Activated T-cell treated with anti-CD3 and anti-CD28 coated beads, Interleukin-2, amount 50 U/mL, for 72 hours (primary cell): Measurements from ENCODE around the gene ABCF3. TPM values are rescaled to one million over a fixed set of nuclear protein-coding genes. Genes with fewer than 3 reads are reported as not detected.
A peak's percentile ranks its signal among the peaks of the same experiment; 100 is the strongest.

Source experiments
- ATAC-seq, 2 donors: fragments of 150-1000 bp; cut with Tn5 transposase; replicated peaks in 1 of 2; 2 replicates each; pipeline ENCODE4 v1.10.0; 2021; ENCODE audit warnings: moderate library complexity in 2 of 2, mild to moderate bottlenecking in 1 of 2
- DNase-seq, 2 donors: peaks; one replicate each; pipeline ENCODE4 v3.0.0; 2021 to 2022; ENCODE audit warnings: mixed read lengths in 1 of 2
- H3K27ac Mint-ChIP-seq: one replicate; pipeline ENCODE4 v1.8.0; 2022; ENCODE audit warnings: mild to moderate bottlenecking, moderate library complexity, mixed read lengths
- H3K27me3 Mint-ChIP-seq: one replicate; pipeline ENCODE4 v1.8.0; 2022; ENCODE audit warnings: low read depth, mixed read lengths
- H3K36me3 Mint-ChIP-seq, 2 donors: one replicate each; pipeline ENCODE4 v1.8.0; 2022; ENCODE audit warnings: mixed read lengths in 2 of 2, mild to moderate bottlenecking in 1 of 2; ENCODE audit not compliant: insufficient read depth in 2 of 2
- H3K4me1 Mint-ChIP-seq: one replicate; pipeline ENCODE4 v1.8.0; 2022; ENCODE audit warnings: low read depth, mixed read lengths
- H3K4me3 Mint-ChIP-seq, 2 donors: one replicate each; pipeline ENCODE4 v1.8.0; 2022; ENCODE audit warnings: mild to moderate bottlenecking in 2 of 2, mixed read lengths in 2 of 2, moderate library complexity in 2 of 2
- H3K9me3 Mint-ChIP-seq, 2 donors: one replicate each; pipeline ENCODE4 v1.8.0; 2022; ENCODE audit warnings: mixed read lengths in 2 of 2
- total RNA-seq, 2 donors: library from RNA; stranded (reverse); gene quantifications; one replicate each; pipeline ENCODE4 v1.2.3, GENCODE V29; 2022

Gene ABCF3
- total RNA-seq, 2 donors from 2014 or later: 70.8 to 71.6 TPM

DNA sequence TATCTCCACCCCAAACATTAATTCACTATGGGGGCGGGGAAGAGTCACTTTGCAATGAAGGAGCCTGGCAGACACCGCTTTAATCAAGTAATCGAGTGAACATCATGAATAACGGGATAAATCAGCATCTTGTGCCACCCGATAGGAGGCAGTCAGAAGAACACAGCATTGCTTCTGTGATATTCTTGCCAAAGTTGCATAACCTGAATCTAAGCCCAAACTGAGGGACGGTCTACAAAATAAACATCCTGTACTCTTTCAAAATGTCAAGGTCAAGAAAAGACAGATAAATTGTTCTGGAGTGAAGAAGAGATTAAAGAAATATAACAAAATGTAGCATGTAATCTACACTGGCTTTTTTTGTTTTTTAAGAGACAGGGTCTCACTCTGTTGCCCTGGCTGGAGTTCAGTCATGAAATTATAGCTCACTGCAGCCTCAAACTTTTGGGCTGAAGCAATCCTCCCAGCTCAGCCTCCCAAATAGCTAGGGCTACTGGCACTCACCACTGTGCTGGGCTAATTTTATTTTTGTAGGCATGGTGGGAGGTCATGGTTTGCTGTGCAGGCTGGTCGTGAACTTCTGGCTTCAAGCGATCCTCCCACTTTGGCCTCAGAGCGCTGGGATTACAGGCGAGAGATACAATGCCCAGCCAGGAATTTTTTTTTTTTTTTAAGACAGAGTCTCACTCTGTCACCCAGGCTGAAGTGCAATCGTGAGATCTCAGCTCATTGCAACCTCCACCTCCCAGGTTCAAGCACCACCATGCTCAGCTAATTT, 23.3 kb downstream of the ABCF3 start:
- Mint-ChIP-seq H3K9me3 (no peaks in the 10 kb centered on the region), H3K27ac (no peak overlapping the region), H3K4me3 (no peak overlapping the region), H3K36me3 (no peaks in the 10 kb centered on the region), H3K4me1 (no peaks in the 10 kb centered on the region), H3K27me3 (peaks cover 15% of the 10 kb centered on the region)
- no peak for ATAC-seq
- no peak for DNase-seq

DNA sequence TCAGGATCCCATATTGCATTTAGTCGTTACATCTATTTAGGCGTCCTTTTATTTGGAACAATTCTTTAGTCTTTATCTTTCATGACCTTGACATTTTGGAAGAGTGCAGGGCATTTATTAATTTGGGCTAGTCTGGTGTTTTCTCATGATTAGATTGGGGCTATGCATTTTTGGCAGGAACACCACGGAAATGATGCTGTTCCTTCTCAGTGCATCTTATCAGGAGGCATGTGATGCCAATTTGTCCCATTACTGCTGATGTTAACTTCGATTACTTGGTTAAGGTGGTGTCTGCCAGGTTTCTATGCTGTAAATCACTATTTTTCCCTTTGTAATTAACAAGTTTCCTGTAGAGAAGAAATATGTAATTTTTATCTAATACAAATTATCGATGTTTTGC, 25.3 kb downstream of the ABCF3 start:
- Mint-ChIP-seq H3K27me3 (peaks cover 22% of the 10 kb centered on the region), H3K9me3 (no peaks in the 10 kb centered on the region), H3K36me3 (no peaks in the 10 kb centered on the region), H3K4me1 (no peaks in the 10 kb centered on the region), H3K4me3 (no peak overlapping the region), H3K27ac (no peak overlapping the region)
- ATAC-seq (no peak), DNase-seq (no peak)

DNA sequence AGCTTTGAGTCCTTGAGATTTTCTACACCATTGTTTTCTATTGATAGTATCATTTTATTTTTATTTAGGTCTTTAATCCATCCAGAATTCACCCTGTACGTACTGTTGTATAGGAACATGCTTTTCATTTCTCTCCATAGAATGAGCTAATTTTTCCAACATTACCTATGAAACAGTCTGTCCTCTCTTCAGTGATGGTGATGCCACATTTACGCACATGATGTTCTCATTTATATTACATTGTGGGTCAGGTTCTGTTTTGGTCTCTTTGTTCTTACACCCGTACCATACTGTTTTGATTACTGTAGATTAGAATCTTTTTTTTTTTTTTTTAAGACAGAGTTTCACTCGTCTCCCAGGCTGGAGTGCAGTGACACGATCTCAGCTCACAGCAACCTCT, 25.7 kb downstream of the ABCF3 start:
- no peak overlapping the region for H3K4me3 Mint-ChIP-seq
- ATAC-seq (no peak), DNase-seq (no peak)
- H3K9me3 Mint-ChIP-seq: no peaks in the 10 kb centered on the region
- H3K4me1 Mint-ChIP-seq: no peaks in the 10 kb centered on the region
- peaks cover 17% of the 10 kb centered on the region for H3K27me3 Mint-ChIP-seq
- H3K27ac Mint-ChIP-seq: no peak overlapping the region
- H3K36me3 Mint-ChIP-seq: no peaks in the 10 kb centered on the region

DNA sequence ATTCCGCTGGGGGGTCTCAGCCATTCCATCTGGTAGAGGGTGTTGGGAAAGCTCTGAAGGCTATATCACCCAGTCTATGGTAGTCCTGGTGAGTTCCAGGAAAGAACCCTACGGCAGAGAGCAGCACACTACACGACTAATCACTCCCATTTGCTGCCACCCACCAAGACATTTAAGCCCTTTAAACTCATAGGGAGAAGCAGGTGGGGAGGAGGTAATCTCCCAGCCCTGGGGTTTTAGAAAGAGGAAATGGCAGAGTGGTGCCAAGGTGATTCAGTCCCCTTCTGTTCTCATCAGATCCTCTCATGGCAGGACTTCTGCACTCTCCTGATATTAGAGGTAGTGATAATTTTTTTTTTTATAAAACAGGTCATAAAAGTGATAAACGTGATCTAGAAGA, 32.8 kb downstream of the ABCF3 start:
- Mint-ChIP-seq H3K9me3 (no peaks in the 10 kb centered on the region), H3K27ac (no peak overlapping the region), H3K36me3 (no peaks in the 10 kb centered on the region), H3K27me3 (peaks cover 11% of the 10 kb centered on the region), H3K4me1 (no peaks in the 10 kb centered on the region), H3K4me3 (no peak overlapping the region)
- DNase-seq (no peak), ATAC-seq (no peak)

DNA sequence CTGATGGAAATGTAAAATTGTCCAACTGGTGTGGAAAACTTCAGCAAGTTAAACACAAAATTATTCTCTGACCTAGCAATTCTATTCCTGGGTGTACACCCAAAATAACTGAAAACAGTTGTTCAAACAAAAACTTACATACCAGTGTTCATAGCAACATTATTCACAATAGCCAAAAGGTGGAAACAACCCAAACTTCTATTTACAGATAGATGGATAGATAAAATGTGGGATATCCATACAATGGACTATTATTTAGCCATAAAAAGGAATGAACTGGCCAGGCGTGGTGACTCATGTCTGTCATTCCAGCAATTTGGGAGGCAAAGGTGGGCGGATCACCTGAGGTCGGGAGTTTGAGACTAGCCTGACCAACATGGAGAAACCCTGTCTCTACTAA, 36.5 kb downstream of the ABCF3 start:
- H3K27ac Mint-ChIP-seq: no peak overlapping the region
- peaks cover 26% of the 10 kb centered on the region for H3K27me3 Mint-ChIP-seq
- no peaks in the 10 kb centered on the region for H3K36me3 Mint-ChIP-seq
- H3K9me3 Mint-ChIP-seq: no peaks in the 10 kb centered on the region
- H3K4me1 Mint-ChIP-seq: no peaks in the 10 kb centered on the region
- no peak for ATAC-seq
- no peak for DNase-seq
- H3K4me3 Mint-ChIP-seq: no peak overlapping the region

DNA sequence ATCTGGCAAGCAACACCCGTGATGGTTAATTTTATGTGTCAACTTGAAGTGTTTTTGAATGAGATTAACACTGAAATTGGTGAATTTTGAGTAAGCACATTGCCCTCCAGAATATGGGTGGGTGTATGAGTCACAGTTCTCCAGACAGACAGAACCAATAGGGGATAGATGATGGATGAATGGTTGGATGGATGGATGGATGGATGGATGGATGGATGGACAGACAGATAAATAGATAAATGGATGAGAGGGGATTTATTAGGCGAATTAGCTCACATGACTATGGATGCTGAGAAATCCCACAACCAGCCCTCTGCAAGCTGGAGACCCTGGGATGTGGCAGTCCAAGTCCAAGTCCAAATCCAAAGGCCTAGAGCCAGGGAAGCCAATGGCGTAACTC, 37.9 kb downstream of the ABCF3 start:
- H3K4me3 Mint-ChIP-seq: no peak overlapping the region
- H3K27me3 Mint-ChIP-seq: peaks cover 41% of the 10 kb centered on the region
- H3K36me3 Mint-ChIP-seq: no peaks in the 10 kb centered on the region
- H3K4me1 Mint-ChIP-seq: peaks cover 4% of the 10 kb centered on the region
- DNase-seq (no peak), ATAC-seq (no peak)
- H3K27ac Mint-ChIP-seq: no peak overlapping the region
- H3K9me3 Mint-ChIP-seq: no peaks in the 10 kb centered on the region

DNA sequence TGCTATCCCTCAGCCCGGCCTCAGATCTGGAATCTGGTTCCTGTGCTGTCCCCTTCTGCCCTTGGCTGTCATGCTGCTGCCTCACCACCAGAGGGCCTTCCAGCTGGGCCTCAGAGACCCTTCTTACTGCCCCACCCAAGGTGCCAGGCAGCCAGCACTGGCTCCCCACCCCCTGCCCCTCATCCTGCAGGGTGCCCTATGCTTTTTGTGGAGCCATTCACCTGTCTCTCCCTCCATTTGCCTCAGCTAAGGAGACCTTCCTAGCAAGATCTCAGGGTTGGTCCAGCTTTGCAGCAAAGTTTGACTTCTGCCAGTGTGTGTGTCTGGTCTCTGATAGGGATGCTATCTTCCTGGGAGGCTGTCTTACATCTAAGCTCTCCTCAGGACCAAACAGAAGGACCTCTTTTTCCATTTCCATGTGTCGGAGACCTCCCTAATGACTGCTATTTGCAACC, 41.5 kb downstream of the ABCF3 start:
- H3K4me1 Mint-ChIP-seq: peaks cover 5% of the 10 kb centered on the region
- H3K36me3 Mint-ChIP-seq: no peaks in the 10 kb centered on the region
- H3K9me3 Mint-ChIP-seq: no peaks in the 10 kb centered on the region
- peaks cover 59% of the 10 kb centered on the region for H3K27me3 Mint-ChIP-seq
- DNase-seq (peak; percentile 63 to 66), ATAC-seq (peak; percentile 37 to 55)
- no peak overlapping the region for H3K27ac Mint-ChIP-seq
- H3K4me3 Mint-ChIP-seq: no peak overlapping the region

DNA sequence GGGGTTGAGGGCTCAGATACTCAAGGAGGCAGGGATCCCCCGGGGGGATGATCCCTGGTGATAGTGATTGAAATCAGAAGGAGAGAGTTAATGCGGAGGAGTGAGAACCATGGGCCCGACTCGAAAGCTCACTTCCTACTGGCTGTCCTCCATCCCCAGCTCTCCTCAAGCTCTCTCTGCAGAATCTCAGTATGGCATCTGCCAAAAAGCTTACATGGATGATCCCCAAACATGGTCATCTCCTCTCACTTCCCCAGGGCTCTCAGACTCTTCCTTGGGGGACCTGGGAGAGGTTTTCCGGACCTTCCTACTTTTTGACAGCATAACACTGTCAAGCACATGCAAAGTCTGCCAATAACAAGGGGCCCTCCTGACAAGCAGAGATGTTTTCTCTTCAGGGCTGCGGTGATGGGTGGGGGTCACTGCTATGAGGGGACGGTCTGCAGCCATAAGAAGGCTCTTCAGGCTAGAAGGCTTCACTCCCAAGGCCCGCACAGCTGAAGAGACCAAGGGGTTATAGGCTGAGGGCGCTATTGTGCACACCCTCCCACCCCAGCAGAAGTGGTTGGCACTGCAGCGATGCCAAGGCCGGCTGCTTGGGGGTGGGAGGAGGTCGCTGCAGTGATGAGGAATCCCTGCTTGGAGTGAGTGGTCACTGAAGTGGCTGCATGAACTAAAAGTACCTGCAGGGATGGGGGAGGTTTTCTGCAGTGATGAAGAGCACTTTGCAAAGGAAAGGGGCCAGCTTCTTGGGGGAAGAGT, 42.6 kb downstream of the ABCF3 start:
- Mint-ChIP-seq H3K36me3 (no peaks in the 10 kb centered on the region), H3K9me3 (no peaks in the 10 kb centered on the region), H3K4me1 (peaks cover 5% of the 10 kb centered on the region), H3K4me3 (peak overlapping the region; percentile 82 to 88), H3K27me3 (peaks cover 60% of the 10 kb centered on the region), H3K27ac (no peak overlapping the region)
- no peak for ATAC-seq
- no peak for DNase-seq

DNA sequence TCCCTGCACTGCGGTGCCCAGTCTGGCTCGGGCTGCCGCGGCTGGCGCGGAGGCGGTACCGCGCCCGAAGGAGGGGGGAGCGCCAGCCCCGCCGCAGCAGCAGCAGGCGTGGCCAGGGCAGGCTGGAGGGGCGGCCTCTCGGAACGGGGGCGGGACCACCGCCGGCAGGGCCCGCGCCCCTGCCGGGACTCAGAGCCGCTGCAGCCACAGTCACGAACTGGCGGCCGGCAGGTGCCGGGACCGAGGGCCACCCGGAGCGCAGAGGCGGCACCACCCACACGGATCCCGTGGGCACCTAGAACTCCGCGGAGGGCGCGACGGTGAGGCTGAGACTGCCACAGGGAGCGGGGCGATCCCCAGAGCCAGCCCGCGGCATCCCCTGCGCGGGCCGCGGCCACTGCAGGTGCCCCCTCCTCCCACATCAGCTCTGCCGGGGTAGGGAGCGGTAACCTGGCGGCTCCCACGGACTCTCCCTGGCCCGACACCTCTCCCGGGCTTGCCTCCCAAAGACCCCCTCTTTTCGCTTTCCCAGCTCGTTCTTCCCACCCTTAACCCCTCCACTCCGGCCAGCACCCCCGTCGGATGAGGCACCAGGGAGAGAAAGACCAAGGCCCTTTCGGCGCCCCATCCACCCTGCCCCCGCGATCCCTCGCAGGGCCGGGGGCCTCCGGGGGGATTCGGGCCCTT, 43.5 kb downstream of the ABCF3 start, which contains the start of gene VWA5B2:
VWA5B2 (plus strand) TSS at position 192 of the 687 bp plus-strand sequence. CDS start 944 bp downstream, outside the sequence.
- DNase-seq (peak; percentile 77 to 81), ATAC-seq (peak; percentile 91 to 92)
- Mint-ChIP-seq H3K27ac (no peak within 1 kb of the TSS), H3K9me3 (no peaks in the 10 kb centered on the region), H3K4me3 (peak within 1 kb of the TSS; percentile 82 to 88), H3K4me1 (peaks cover 5% of the 10 kb centered on the region), H3K27me3 (peaks cover 60% of the 10 kb centered on the region), H3K36me3 (no peaks in the 10 kb centered on the region)

DNA sequence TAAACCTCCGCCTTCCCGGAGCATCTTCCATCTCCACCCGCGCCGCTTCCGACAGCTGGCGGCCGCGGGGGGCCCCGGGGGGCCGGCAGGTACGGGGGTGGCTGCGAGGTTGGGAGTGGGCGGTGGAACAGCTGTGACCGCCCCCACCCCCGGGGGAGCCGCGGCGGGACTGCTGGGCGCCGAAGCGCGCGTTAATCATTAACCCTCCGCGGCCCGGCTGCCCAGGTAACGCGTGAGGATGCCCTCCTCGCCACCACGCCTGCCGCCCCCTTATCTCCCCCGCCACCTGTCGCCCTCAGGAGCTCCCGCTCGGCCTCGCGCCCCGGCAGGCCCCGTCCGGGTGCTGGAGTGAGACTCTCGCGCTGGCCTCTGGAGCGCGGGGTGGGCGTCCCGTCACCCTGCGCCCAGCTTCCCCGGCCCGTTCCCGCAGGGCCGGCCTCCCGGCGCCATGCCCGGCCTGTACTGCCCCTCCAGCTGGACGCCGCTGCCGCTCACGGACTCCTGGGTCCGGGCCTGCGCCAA, 44.1 kb downstream of the ABCF3 start:
- ATAC-seq (no peak), DNase-seq (no peak)
- Mint-ChIP-seq H3K4me3 (peak overlapping the region; percentile 14 to 29), H3K9me3 (no peaks in the 10 kb centered on the region), H3K27ac (no peak overlapping the region), H3K36me3 (no peaks in the 10 kb centered on the region), H3K4me1 (peaks cover 5% of the 10 kb centered on the region), H3K27me3 (peaks cover 56% of the 10 kb centered on the region)

DNA sequence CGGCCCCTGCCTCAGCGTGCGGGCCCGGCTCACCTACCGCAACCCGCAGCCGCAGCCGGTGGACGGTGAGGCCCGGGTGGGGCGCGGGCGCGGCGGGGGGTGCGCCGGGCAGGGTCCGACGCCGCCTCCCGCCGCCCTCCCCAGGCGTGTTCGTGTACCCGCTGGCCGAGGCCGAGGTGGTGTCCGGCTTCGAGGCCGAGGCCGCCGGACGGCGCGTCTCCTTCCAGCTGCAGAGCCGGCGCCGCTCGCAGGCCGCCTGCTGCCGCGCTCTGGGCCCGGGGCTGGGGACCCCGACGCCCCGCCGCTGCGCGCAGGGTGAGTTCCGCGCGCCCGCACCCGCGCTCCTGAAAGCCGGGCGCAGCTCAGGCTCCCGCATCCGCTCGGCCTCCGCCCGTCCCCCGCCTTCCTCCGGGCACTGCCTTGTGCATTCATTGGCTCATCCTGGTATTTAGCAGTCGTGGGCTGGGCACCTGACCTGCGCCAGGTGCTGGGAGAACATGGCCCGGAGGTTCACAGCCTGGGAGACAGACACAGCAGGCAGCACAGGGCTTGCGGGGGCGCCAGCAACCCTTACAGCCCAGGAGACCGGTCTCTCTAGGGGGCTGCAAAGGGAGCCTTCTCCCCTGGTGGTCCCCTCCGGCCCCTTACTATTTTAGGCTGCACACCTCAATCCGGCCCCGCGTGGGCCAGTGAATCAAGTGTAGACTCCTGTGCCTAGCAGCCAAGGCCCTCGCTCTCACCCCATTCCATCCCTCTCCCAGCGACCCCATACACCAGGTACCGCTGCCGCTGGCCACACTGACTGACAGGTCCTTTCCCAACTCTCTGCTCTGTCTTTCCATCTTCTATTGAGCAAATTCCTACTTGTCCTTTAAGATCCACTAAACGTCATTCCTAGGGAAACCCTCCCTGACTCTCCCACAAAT, 44.9 kb downstream of the ABCF3 start:
- Mint-ChIP-seq H3K27ac (no peak overlapping the region), H3K27me3 (peaks cover 50% of the 10 kb centered on the region), H3K9me3 (no peaks in the 10 kb centered on the region), H3K4me3 (peak overlapping the region; percentile 49 to 65), H3K4me1 (peaks cover 5% of the 10 kb centered on the region), H3K36me3 (no peaks in the 10 kb centered on the region)
- ATAC-seq (no peak), DNase-seq (no peak)

DNA sequence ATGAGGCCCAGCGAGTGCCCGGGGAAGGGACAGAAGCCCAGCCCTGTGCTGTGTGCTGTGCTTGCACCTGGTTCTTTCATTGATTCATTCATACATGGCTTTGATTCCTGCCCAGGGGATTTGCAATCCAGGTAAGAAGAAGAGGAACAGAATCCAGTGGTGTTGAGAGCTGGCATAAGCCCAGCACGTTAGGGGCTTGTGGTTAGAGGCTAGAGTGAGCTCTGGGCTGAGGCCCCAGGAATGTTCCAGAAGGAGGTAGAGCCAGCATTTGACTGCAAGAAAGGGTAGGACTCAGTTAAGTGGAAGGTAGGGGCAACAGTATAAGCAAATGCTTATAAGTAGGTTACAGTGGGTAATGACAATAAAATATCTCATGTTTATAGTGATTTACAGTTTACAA, 45.7 kb downstream of the ABCF3 start:
- Mint-ChIP-seq H3K4me1 (peaks cover 5% of the 10 kb centered on the region), H3K4me3 (peak overlapping the region; percentile 49 to 65), H3K36me3 (no peaks in the 10 kb centered on the region), H3K27me3 (peaks cover 43% of the 10 kb centered on the region), H3K27ac (no peak overlapping the region), H3K9me3 (no peaks in the 10 kb centered on the region)
- DNase-seq: no peak
- no peak for ATAC-seq
